Stomach (tissue), 9 donors: Measurements from ENCODE around the gene SH3PXD2A. TPM values are rescaled to one million over a fixed set of nuclear protein-coding genes. Genes with fewer than 3 reads are reported as not detected.

Experiments
- DNase-seq, 2 donors: peaks; one replicate each; pipeline versions ENCODE4 v3.0.0 to v3.0.0-alpha.2; 2013 to 2019
- H3K27ac ChIP-seq, 5 donors: fragments of 200-600 bp in 4 of 5; sonication (generic) in 4 of 5; one replicate each; pipeline ENCODE4 v1.5.1; 2013 to 2019; ENCODE audit warnings: mild to moderate bottlenecking in 1 of 5, moderate library complexity in 1 of 5
- H3K27me3 ChIP-seq, 3 donors: fragments of 200-600 bp; sonication (generic); one replicate each; pipeline ENCODE4 v1.5.1; 2017 to 2019; ENCODE audit warnings: mixed run types in 1 of 3
- H3K36me3 ChIP-seq, 4 donors: fragments of 200-600 bp; sonication (generic); 1 replicate in 3 of 4; 2 replicates in 1 of 4; pipeline ENCODE4 v1.5.1; 2016 to 2019
- H3K4me1 ChIP-seq, 4 donors: fragments of 200-600 bp; sonication (generic); one replicate each; pipeline ENCODE4 v1.5.1; 2016 to 2019
- H3K4me3 ChIP-seq, 4 donors: fragments of 200-600 bp; sonication (generic) in 3 of 4; one replicate each; pipeline ENCODE4 v1.5.1; 2016 to 2019; ENCODE audit warnings: mild to moderate bottlenecking in 1 of 4
- H3K9me3 ChIP-seq, 4 donors: fragments of 200-600 bp; sonication (generic); one replicate each; pipeline ENCODE4 v1.5.1; 2016 to 2019
- EP300 ChIP-seq: sonication (generic); formaldehyde crosslinking; IDR thresholded peaks from one replicate; pipeline ENCODE4 v1.6.1; 2017; ENCODE audit warnings: antibody characterized with exemption
- POLR2A ChIP-seq, 4 donors: fragments of 450-650 bp; IDR thresholded peaks; one replicate each; pipeline ENCODE4 v1.6.1; 2016; ENCODE audit warnings: antibody characterized with exemption in 4 of 4, control low read depth in 2 of 4, mild to moderate bottlenecking in 1 of 4, moderate library complexity in 1 of 4
- POLR2AphosphoS5 ChIP-seq, 3 donors: sonication (generic); formaldehyde crosslinking; IDR thresholded peaks; one replicate each; pipeline ENCODE4 v1.6.1; 2016; ENCODE audit warnings: antibody characterized with exemption in 3 of 3
- WGBS, 5 donors: extraction: QIAGEN DNeasy Blood & Tissue Kit in 3 of 5; methylation state at CpG; one replicate each; pipeline versions ENCODE4 v1.1.5 to v1.1.7; 2013 to 2018; 5-methylcytosine and 5-hydroxymethylcytosine counted together
- intact Hi-C: fragments of 100-400 bp; cut with DNase I; formaldehyde crosslinking; loops from one replicate; pipeline ENCODE4 v1.15.1; 2023; ENCODE audit warnings: low total_unique reads
- polyA plus RNA-seq, 3 donors: library from polyadenylated mRNA; stranded (reverse); fragments of 200-250 nt; gene quantifications; one replicate each; pipeline ENCODE4 v1.2.3, GENCODE V29; 2013
- total RNA-seq, 5 donors: library from RNA; depleted of rRNA; stranded (reverse); fragments of >200 nt; gene quantifications; one replicate each; pipeline versions ENCODE4 v1.1.0 to v1.2.3, GENCODE V29; 2014 to 2016
- TF ChIP-seq, protein P1 (sequence below), 7 experiments: fragments of 450-650 bp in 4 of 7; fragments of 200-600 bp in 3 of 7; sonication (generic) in 3 of 7; IDR thresholded peaks; one replicate each; pipeline ENCODE4 v1.5.1; 2016 to 2019; ENCODE audit warnings: antibody characterized with exemption in 7 of 7, control low read depth in 2 of 7, mild to moderate bottlenecking in 1 of 7
- donor health status: healthy with polysubstance abuse.
- donor health status: Bipolar disorder and iron deficiency.
- donor health status: healthy.

Gene SH3PXD2A
- total and polyA plus RNA-seq, 8 donors = 12.8 to 51.6 (median 24.0) TPM

DNA sequence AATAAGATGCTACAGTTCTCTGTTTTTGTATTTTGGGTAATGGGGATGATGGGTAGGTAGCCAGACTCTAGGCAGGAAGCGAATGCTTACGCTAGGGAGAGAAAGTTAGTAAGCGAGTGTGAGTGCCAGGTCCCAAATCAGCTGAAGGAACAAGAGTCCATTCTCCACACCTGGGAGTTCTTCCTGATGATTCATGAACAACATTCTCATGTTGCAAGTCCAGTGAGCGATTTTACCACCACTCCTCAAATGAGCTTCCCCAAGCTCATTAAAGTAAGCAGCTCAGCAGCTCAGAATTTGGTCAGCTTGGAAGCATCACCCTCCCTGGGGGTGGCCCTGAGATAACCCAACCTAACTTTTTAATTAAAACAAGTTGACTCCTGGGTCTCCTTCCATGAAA is 27.3 kb downstream of the SH3PXD2A start:
- Histone ChIP-seq H3K36me3 (no peaks in the 10 kb centered on the region), H3K27ac (no peak overlapping the region), H3K27me3 (no peaks in the 10 kb centered on the region), H3K4me3 (no peak overlapping the region), H3K4me1 (peaks cover 0 to 21% (median 7%) of the 10 kb centered on the region in 4 donors), H3K9me3 (no peaks in the 10 kb centered on the region)
- DNase-seq = no peak
- 76 to 91% (median 83%) methylated on average over 4 of the region's 4 CpGs for WGBS, 5 donors
- TF ChIP-seq POLR2AphosphoS5 (IDR thresholded peaks at IDR 0.05) (peak in 1 of 3 donors; percentile 17), POLR2A (IDR thresholded peaks at IDR 0.05) (no peak)
- intact Hi-C loops = no loop called here

DNA sequence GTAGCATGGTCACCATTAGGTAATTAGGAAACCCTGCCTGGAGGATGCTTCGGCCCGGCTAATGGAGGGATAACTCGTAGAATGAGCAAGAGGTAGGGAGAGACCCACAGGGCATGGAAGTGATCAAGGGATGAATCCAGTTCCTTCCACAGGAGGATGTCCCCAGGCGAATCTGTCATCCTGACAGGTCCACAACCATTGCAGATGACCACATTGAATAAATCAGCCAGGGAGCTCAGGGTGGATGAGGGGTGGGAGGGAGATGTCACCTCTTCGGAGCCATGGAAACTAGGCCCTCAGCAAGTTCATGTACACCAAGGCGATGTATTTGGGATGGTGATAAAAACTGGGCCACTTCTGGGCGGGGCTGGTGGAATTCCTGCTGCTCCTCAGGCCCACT is 28.5 kb downstream of the SH3PXD2A start:
- Histone ChIP-seq H3K27ac (no peak overlapping the region), H3K4me3 (no peak overlapping the region), H3K36me3 (no peaks in the 10 kb centered on the region), H3K9me3 (no peaks in the 10 kb centered on the region), H3K27me3 (no peaks in the 10 kb centered on the region), H3K4me1 (peaks cover 0 to 33% (median 7%) of the 10 kb centered on the region in 4 donors)
- intact Hi-C loops = no loop called here
- 94 to 99% (median 97%) methylated on average over 7 of the region's 7 CpGs for WGBS, 5 donors
- no peak for DNase-seq
- TF ChIP-seq POLR2AphosphoS5 (IDR thresholded peaks at IDR 0.05) (no peak), EP300 (no peak), POLR2A (IDR thresholded peaks at IDR 0.05) (no peak)
- TF ChIP-seq, protein P1, sequence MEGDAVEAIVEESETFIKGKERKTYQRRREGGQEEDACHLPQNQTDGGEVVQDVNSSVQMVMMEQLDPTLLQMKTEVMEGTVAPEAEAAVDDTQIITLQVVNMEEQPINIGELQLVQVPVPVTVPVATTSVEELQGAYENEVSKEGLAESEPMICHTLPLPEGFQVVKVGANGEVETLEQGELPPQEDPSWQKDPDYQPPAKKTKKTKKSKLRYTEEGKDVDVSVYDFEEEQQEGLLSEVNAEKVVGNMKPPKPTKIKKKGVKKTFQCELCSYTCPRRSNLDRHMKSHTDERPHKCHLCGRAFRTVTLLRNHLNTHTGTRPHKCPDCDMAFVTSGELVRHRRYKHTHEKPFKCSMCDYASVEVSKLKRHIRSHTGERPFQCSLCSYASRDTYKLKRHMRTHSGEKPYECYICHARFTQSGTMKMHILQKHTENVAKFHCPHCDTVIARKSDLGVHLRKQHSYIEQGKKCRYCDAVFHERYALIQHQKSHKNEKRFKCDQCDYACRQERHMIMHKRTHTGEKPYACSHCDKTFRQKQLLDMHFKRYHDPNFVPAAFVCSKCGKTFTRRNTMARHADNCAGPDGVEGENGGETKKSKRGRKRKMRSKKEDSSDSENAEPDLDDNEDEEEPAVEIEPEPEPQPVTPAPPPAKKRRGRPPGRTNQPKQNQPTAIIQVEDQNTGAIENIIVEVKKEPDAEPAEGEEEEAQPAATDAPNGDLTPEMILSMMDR (IDR thresholded peaks at IDR 0.05) = no peak

DNA sequence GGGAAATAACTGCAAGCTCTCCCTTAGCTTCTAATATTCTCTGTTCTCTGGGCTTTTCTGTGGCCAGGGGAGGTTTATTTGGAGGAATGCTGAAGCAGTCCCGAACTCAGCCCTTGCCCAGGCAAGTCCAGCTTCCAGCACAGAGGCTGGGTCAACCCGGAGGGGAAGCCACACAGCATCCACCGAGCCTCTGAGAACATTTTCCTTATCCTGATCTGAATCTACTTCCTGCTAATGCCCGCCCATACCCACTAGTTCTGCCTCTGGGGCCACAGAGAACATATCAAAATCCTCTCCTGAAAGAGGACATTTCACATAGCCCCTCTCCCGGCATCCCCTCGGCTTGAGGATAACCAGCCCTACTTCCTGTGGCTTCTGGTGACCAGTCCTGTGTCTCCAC is 31.1 kb downstream of the SH3PXD2A start:
- Histone ChIP-seq H3K36me3 (no peaks in the 10 kb centered on the region), H3K27ac (no peak overlapping the region), H3K9me3 (no peaks in the 10 kb centered on the region), H3K4me3 (no peak overlapping the region), H3K27me3 (peaks cover 0 to 7% (median 0%) of the 10 kb centered on the region in 3 donors), H3K4me1 (peaks cover 13 to 44% (median 22%) of the 10 kb centered on the region in 4 donors)
- DNase-seq = no peak
- intact Hi-C loops = no loop called here
- 52 to 78% (median 55%) methylated on average over 6 of the region's 6 CpGs for WGBS, 5 donors
- TF ChIP-seq, protein P1 (IDR thresholded peaks at IDR 0.05) = no peak
- TF ChIP-seq POLR2AphosphoS5 (IDR thresholded peaks at IDR 0.05) (no peak), EP300 (no peak), POLR2A (IDR thresholded peaks at IDR 0.05) (no peak)

DNA sequence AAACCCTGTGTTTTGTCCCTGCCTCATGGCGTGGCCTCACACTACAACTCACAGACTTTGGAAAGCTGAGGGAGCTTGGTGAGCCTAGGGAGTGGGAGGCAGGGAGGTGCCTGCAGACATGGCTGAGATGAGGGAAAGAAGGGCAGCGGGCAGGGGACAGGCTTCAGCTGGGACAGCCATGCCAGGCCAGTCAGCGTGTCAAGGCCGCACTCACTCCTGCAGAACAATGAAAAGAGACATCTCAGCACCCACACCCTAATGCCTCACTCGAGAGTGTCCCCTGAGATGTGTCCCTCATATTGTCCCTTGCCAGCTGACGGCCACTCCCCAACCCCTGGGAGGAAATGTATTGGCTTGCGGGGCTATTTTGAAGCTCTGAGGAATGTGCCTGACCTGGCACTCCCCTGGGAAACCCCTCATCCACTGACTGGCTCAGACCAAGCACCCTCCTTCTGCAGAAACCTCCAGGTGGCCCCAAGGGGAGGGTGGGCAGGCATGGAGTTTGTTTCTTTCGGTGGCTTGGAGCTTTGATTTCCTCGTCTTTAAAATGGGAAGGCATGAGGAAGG is 31.6 kb downstream of the SH3PXD2A start:
- no peak for DNase-seq
- H3K4me1 ChIP-seq = peaks cover 18 to 49% (median 26%) of the 10 kb centered on the region in 4 donors
- peaks cover 0 to 7% (median 0%) of the 10 kb centered on the region in 3 donors for H3K27me3 ChIP-seq
- intact Hi-C loops = no loop called here
- H3K9me3 ChIP-seq = no peaks in the 10 kb centered on the region
- no peak overlapping the region for H3K4me3 ChIP-seq
- TF ChIP-seq POLR2AphosphoS5 (IDR thresholded peaks at IDR 0.05) (no peak), EP300 (no peak), POLR2A (IDR thresholded peaks at IDR 0.05) (no peak)
- TF ChIP-seq, protein P1 (IDR thresholded peaks at IDR 0.05) = no peak
- WGBS, 5 donors = 78 to 88% (median 81%) methylated on average over 8 to 9 of the region's 9 CpGs
- H3K36me3 ChIP-seq = no peaks in the 10 kb centered on the region
- no peak overlapping the region for H3K27ac ChIP-seq

DNA sequence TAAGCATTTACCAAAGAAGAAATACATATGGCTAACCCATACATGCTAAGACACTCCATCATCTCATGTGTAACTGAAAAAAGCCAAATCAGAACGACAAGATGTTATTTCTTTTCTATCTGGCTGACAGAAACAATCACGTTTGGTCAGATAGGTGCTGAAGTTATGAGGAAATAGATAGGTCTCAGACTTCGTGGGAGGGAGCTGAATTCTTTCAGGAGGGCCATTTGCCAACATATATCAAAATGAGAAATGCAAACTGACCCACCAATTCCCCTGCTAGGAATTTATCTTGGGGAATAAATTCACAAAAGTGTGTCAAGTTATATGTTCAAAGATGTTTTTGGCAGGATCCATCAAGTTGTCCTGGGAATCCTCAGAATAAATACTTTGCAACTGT is 32.6 kb downstream of the SH3PXD2A start:
- no peak for DNase-seq
- 23 to 46% (median 42%) methylated on average over 3 of the region's 3 CpGs for WGBS, 5 donors
- TF ChIP-seq EP300 (no peak), POLR2AphosphoS5 (IDR thresholded peaks at IDR 0.05) (no peak), POLR2A (IDR thresholded peaks at IDR 0.05) (no peak)
- TF ChIP-seq, protein P1 (IDR thresholded peaks at IDR 0.05) = no peak
- H3K27ac ChIP-seq = no peak overlapping the region
- peaks cover 25 to 57% (median 33%) of the 10 kb centered on the region in 4 donors for H3K4me1 ChIP-seq
- intact Hi-C loops = no loop called here
- no peaks in the 10 kb centered on the region for H3K36me3 ChIP-seq
- no peak overlapping the region for H3K4me3 ChIP-seq
- no peaks in the 10 kb centered on the region for H3K9me3 ChIP-seq
- peaks cover 0 to 7% (median 0%) of the 10 kb centered on the region in 3 donors for H3K27me3 ChIP-seq
